Fibroblast of lung (primary cell): ENCODE data around the gene SLC16A10. TPM values are rescaled to one million over a fixed set of nuclear protein-coding genes. Genes with fewer than 3 reads are reported as not detected.
A peak's percentile ranks its signal among the peaks of the same experiment; 100 is the strongest.

Source experiments
- DNase-seq, 2 donors: peaks; one replicate each; pipeline versions ENCODE4 v3.0.0 to v3.0.0-alpha.2; 2010; ENCODE audit warnings: low read depth in 2 of 2
- H2AFZ ChIP-seq: 2 replicates; pipeline ENCODE4 v1.5.1; 2012; ENCODE audit warnings: low read length, control low read depth, inconsistent platforms
- H3K27ac ChIP-seq: 2 replicates; pipeline ENCODE4 v1.5.1; 2011; ENCODE audit warnings: low read length, control low read depth; ENCODE audit not compliant: insufficient read depth
- H3K27me3 ChIP-seq: 2 replicates; pipeline ENCODE4 v1.5.1; 2011; ENCODE audit warnings: mild to moderate bottlenecking, low read length; ENCODE audit not compliant: control insufficient read depth, insufficient read depth
- H3K36me3 ChIP-seq: 2 replicates; pipeline ENCODE4 v1.5.1; 2011; ENCODE audit warnings: low read length; ENCODE audit not compliant: control insufficient read depth, insufficient read depth
- H3K4me1 ChIP-seq: 2 replicates; pipeline ENCODE4 v1.5.1; 2011; ENCODE audit warnings: low read length; ENCODE audit not compliant: control insufficient read depth, insufficient read depth; ENCODE audit errors: extremely low read depth
- H3K4me2 ChIP-seq: 2 replicates; pipeline ENCODE4 v1.5.1; 2011; ENCODE audit warnings: low read length, control low read depth; ENCODE audit not compliant: insufficient read depth; ENCODE audit errors: extremely low read depth
- H3K4me3 ChIP-seq, 4 experiments: fragments of 200-600 bp in 1 of 4; sonication (generic) in 1 of 4; replicated peaks in 1 of 4; 2 replicates each; pipeline ENCODE4 v1.5.1; 2011 to 2016; ENCODE audit warnings: low read length in 4 of 4, low read depth in 3 of 4, mild to moderate bottlenecking in 3 of 4, control low read depth in 2 of 4, inconsistent platforms in 1 of 4, mixed read lengths in 1 of 4; ENCODE audit not compliant: insufficient read depth in 1 of 4; ENCODE audit errors: control extremely low read depth in 1 of 4
- H3K79me2 ChIP-seq: 2 replicates; pipeline ENCODE4 v1.5.1; 2012; ENCODE audit warnings: mild to moderate bottlenecking, low read length, inconsistent platforms; ENCODE audit not compliant: control insufficient read depth, insufficient read depth
- H3K9ac ChIP-seq: 2 replicates; pipeline ENCODE4 v1.5.1; 2011; ENCODE audit warnings: mild to moderate bottlenecking, low read length, control low read depth; ENCODE audit not compliant: insufficient read depth
- H3K9me3 ChIP-seq: 2 replicates; pipeline ENCODE4 v1.5.1; 2012; ENCODE audit warnings: low read depth, low read length; ENCODE audit not compliant: control insufficient read depth, insufficient read depth
- H4K20me1 ChIP-seq: 2 replicates; pipeline ENCODE4 v1.5.1; 2011; ENCODE audit warnings: low read length; ENCODE audit not compliant: control insufficient read depth, insufficient read depth; ENCODE audit errors: extremely low read depth
- EZH2 ChIP-seq: IDR thresholded peaks from 2 replicates; pipeline ENCODE4 v1.5.1; 2012; ENCODE audit warnings: low read length, control low read depth, mild to moderate bottlenecking; ENCODE audit errors: missing control alignments
- polyA plus RNA-seq, 2 donors: library from polyadenylated mRNA; depleted of rRNA in 1 of 2; stranded (reverse) in 1 of 2; unstranded in 1 of 2; fragments of >200 nt; gene quantifications; 2 replicates each; pipeline ENCODE4 v1.2.1, GENCODE V29; 2011 to 2012; ENCODE audit warnings: missing spikeins in 1 of 2
- total RNA-seq: library from RNA; depleted of rRNA; stranded (reverse); fragments of >200 nt; gene quantifications from 2 replicates; pipeline ENCODE4 v1.2.1, GENCODE V29; 2014
- TF ChIP-seq, protein P1 (sequence below), 2 donors: IDR thresholded peaks in 1 of 2; conservative IDR thresholded peaks in 1 of 2; 1 replicate in 1 of 2; 2 replicates in 1 of 2; pipeline ENCODE4 v1.5.1; 2011 to 2012; ENCODE audit warnings: low read length in 2 of 2, control low read depth in 1 of 2, inconsistent platforms in 1 of 2, low read depth in 1 of 2, mild to moderate bottlenecking in 1 of 2

SLC16A10 gene
- total and polyA plus RNA-seq, 2 donors (not counting 1 experiment from before 2014, with no cell fraction given), result not detected

DNA sequence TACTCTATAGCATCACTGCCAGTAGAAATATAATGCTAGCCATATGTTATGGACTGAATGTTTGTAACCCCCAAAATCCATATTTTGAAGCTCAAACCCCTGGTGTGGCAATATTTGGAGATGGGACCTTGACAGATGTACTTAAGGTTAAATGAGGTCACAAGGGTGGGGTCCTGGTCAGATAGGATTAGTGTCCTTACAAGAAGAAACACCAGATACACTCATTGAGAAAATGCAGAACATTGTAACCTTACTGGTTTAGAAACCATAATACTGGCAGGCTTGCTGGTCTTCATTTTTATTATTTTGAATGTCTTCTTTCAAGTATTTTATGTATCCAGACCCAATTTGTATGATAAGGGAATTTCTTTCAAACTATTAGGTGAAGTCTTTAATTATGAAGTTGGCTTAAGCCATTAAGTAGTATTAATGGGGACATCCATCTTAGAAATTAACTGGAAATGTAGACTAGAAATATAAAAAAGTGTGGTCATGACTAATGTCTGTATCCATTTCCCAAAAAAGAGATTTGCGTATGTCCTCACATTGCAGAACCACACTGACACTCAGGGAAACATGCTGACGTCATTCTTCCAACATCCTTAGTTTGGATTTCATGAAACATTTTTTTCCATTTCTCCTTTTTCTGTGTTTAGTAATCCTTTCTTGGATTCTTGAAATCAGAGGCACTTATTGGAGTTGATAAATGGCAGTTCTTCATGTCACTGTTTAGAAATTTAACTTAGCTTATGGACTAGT lies 32.4 kb downstream of the SLC16A10 start:
- TF ChIP-seq, protein P1, sequence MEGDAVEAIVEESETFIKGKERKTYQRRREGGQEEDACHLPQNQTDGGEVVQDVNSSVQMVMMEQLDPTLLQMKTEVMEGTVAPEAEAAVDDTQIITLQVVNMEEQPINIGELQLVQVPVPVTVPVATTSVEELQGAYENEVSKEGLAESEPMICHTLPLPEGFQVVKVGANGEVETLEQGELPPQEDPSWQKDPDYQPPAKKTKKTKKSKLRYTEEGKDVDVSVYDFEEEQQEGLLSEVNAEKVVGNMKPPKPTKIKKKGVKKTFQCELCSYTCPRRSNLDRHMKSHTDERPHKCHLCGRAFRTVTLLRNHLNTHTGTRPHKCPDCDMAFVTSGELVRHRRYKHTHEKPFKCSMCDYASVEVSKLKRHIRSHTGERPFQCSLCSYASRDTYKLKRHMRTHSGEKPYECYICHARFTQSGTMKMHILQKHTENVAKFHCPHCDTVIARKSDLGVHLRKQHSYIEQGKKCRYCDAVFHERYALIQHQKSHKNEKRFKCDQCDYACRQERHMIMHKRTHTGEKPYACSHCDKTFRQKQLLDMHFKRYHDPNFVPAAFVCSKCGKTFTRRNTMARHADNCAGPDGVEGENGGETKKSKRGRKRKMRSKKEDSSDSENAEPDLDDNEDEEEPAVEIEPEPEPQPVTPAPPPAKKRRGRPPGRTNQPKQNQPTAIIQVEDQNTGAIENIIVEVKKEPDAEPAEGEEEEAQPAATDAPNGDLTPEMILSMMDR (conservative IDR thresholded peaks at IDR 0.05 in 1 of 2, IDR thresholded peaks at IDR 0.05 in 1 of 2; ENCODE audit: low read depth in 1 of 2, low read length in 2 of 2), result no peak
- no peak for TF ChIP-seq EZH2
- Histone ChIP-seq H3K9ac (no peak overlapping the region), H3K27me3 (no peaks in the 10 kb centered on the region), H3K4me3 (no peak overlapping the region), H3K27ac (no peak overlapping the region), H3K9me3 (no peaks in the 10 kb centered on the region), H3K79me2 (no peaks in the 10 kb centered on the region), H2AFZ (no peak overlapping the region), H4K20me1 (no peaks in the 10 kb centered on the region), H3K4me1 (no peaks in the 10 kb centered on the region), H3K4me2 (no peak overlapping the region), H3K36me3 (no peaks in the 10 kb centered on the region)
- peak in 1 of 2 donors; percentile 39 for DNase-seq

DNA sequence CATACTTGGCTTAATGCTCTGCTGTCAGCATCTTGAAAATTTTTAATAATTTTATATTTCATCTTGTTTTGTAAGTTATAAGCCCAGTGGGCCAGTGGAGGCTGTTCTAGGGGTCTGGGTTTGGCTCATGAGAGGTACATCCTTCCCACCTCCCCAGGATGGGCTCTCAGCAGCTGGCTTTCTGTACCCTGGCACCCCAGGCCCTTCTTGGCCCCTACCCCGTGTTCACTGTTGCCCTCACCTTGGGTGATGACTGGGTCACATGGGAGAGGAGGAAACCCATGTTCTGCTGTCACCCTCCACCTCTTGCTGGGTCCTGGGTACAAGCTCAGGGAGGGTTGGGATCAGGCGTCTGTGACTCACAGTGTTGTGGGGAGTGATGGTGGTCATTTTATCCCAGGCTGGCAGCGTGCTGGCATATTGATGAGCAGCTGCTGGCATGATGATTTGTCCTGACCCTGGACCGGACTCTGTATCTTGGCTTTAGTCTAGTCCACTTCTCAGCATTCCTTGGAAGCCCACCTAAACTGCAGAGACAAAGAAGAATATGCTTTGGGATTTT lies 34.6 kb downstream of the SLC16A10 start:
- H3K4me2 ChIP-seq, result no peak overlapping the region
- no peaks in the 10 kb centered on the region for H3K27me3 ChIP-seq
- no peaks in the 10 kb centered on the region for H3K4me1 ChIP-seq
- no peak for DNase-seq
- no peak overlapping the region for H2AFZ ChIP-seq
- H4K20me1 ChIP-seq, result no peaks in the 10 kb centered on the region
- no peak for TF ChIP-seq EZH2
- TF ChIP-seq, protein P1 (conservative IDR thresholded peaks at IDR 0.05 in 1 of 2, IDR thresholded peaks at IDR 0.05 in 1 of 2; ENCODE audit: low read depth in 1 of 2, low read length in 2 of 2), result no peak
- H3K4me3 ChIP-seq, result no peak overlapping the region
- no peaks in the 10 kb centered on the region for H3K36me3 ChIP-seq
- no peak overlapping the region for H3K9ac ChIP-seq
- H3K9me3 ChIP-seq, result no peaks in the 10 kb centered on the region
- no peak overlapping the region for H3K27ac ChIP-seq
- no peaks in the 10 kb centered on the region for H3K79me2 ChIP-seq

DNA sequence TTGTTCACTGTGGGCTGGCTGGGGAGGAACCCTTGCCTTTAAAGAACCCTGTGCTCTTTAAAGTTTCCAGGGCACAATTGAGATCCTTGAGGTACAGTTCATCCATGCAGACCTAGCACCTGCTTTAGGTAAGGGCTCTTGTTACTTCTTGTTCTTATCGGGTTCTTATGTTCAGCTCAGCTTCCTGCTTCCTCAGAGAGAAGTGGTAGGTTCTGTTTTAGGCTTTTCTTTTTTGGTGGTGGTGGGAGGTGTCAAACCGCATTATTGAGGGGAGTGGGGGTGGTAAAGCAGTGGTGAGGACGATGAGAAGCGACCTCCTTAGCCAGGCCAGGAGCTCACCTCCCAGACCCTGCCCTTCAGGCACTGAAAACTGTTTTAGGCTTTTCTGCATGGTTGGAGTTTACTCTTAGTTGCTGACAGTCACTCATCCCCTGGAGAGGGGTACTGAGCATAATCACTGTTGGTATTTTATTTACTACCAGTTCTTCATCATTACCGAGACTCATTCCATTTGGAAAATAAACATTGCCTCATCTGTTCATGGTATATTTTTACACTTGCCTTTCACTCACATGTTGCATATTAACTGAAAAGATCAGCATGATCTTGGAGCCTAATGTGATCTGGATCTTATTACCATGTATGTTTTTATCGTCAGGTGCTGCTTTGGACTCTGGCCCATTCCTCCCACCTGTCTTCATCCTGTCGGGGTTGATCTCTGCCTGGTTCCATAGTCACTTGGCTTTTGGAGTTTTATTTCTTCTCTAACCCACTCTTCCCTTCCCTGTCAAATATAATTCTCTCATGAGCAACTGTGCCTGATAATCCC lies 35.4 kb downstream of the SLC16A10 start:
- H3K79me2 ChIP-seq, result no peaks in the 10 kb centered on the region
- H3K27me3 ChIP-seq, result no peaks in the 10 kb centered on the region
- no peak for DNase-seq
- no peaks in the 10 kb centered on the region for H3K9me3 ChIP-seq
- H3K36me3 ChIP-seq, result no peaks in the 10 kb centered on the region
- no peak overlapping the region for H3K27ac ChIP-seq
- H3K4me2 ChIP-seq, result no peak overlapping the region
- TF ChIP-seq, protein P1 (conservative IDR thresholded peaks at IDR 0.05 in 1 of 2, IDR thresholded peaks at IDR 0.05 in 1 of 2; ENCODE audit: low read depth in 1 of 2, low read length in 2 of 2), result no peak
- no peak for TF ChIP-seq EZH2
- no peaks in the 10 kb centered on the region for H4K20me1 ChIP-seq
- H3K9ac ChIP-seq, result no peak overlapping the region
- no peaks in the 10 kb centered on the region for H3K4me1 ChIP-seq
- H3K4me3 ChIP-seq, result no peak overlapping the region
- H2AFZ ChIP-seq, result no peak overlapping the region
